Measurements from ENCODE around the gene SVOP. TPM values are rescaled to one million over a fixed set of nuclear protein-coding genes. Genes with fewer than 3 reads are reported as not detected.
"Not testable (repeated sequence)": the region's sequence is repeated elsewhere in the genome, so short reads cannot be mapped to it uniquely, and the experiment has no call there.

Gene SVOP
- total and polyA plus RNA-seq, 5 donors: 0.03 to 0.45 (median 0.20) TPM

GRCh38 chr12:108881953-108882352 is 138.9 kb downstream of the SVOP start:
- intact Hi-C loops (cut with DNase I): no loop called here
- Histone ChIP-seq H3K27ac (ENCODE audit: low read length) (no peak overlapping the region), H3K4me1 (ENCODE audit: control insufficient read depth, insufficient read depth, low read length) (no peaks in the 10 kb centered on the region), H3K4me3 (ENCODE audit: low read length) (no peak overlapping the region), H3K9me3 (ENCODE audit: control insufficient read depth, low read length) (no peaks in the 10 kb centered on the region), H3K27me3 (ENCODE audit: control insufficient read depth, insufficient read depth) (no peaks in the 10 kb centered on the region)
- ATAC-seq (no peak), DNase-seq (no peak)
- 85% methylated on average over 3 of the region's 3 CpGs for WGBS

GRCh38 chr12:108879615-108880254 is 141.1 kb downstream of the SVOP start, which contains the start of gene DAO:
Gene DAO, plus strand, starts transcription at chr12:108880092. Its CDS starts 4,915 bp downstream, at chr12:108885007.
- Histone ChIP-seq H3K4me3 (ENCODE audit: low read length) (no peak within 1 kb of the TSS), H3K4me1 (ENCODE audit: control insufficient read depth, insufficient read depth, low read length) (no peaks in the 10 kb centered on the region), H3K9me3 (ENCODE audit: control insufficient read depth, low read length) (no peaks in the 10 kb centered on the region), H3K27ac (ENCODE audit: low read length) (no peak within 1 kb of the TSS), H3K27me3 (ENCODE audit: control insufficient read depth, insufficient read depth) (no peaks in the 10 kb centered on the region)
- whole genome bisulfite sequencing: 51% methylated on average over 16 of the region's 16 CpGs
- intact Hi-C loops (cut with DNase I): no loop called here
- ATAC-seq: peak in 1 of 2 donors; percentile 48
- DNase-seq: no peak

GRCh38 chr12:108876550-108876949 is 144.3 kb downstream of the SVOP start:
- ATAC-seq (no peak), DNase-seq (no peak)
- no peaks in the 10 kb centered on the region for H3K9me3 ChIP-seq (ENCODE audit: control insufficient read depth, low read length)
- H3K4me3 ChIP-seq (ENCODE audit: low read length): no peak overlapping the region
- H3K27me3 ChIP-seq (ENCODE audit: control insufficient read depth, insufficient read depth): no peaks in the 10 kb centered on the region
- H3K27ac ChIP-seq (ENCODE audit: low read length): no peak overlapping the region
- 91% methylated on average over 3 of the region's 3 CpGs for WGBS
- intact Hi-C loops (cut with DNase I): no loop called here
- no peaks in the 10 kb centered on the region for H3K4me1 ChIP-seq (ENCODE audit: control insufficient read depth, insufficient read depth, low read length)

GRCh38 chr12:108875682-108876361 is 145.0 kb downstream of the SVOP start:
- 82% methylated on average over 3 of the region's 3 CpGs for WGBS
- Histone ChIP-seq H3K4me1 (ENCODE audit: control insufficient read depth, insufficient read depth, low read length) (no peaks in the 10 kb centered on the region), H3K27ac (ENCODE audit: low read length) (no peak overlapping the region), H3K27me3 (ENCODE audit: control insufficient read depth, insufficient read depth) (no peaks in the 10 kb centered on the region), H3K9me3 (ENCODE audit: control insufficient read depth, low read length) (no peaks in the 10 kb centered on the region), H3K4me3 (ENCODE audit: low read length) (no peak overlapping the region)
- no peak for ATAC-seq
- no peak for DNase-seq
- intact Hi-C loops (cut with DNase I): no loop called here

GRCh38 chr12:108875280-108875679 is 145.6 kb downstream of the SVOP start:
- 31% methylated on average over 1 of the region's 1 CpG for WGBS
- ATAC-seq (no peak), DNase-seq (no peak)
- Histone ChIP-seq H3K4me1 (ENCODE audit: control insufficient read depth, insufficient read depth, low read length) (no peaks in the 10 kb centered on the region), H3K27me3 (ENCODE audit: control insufficient read depth, insufficient read depth) (no peaks in the 10 kb centered on the region), H3K4me3 (ENCODE audit: low read length) (no peak overlapping the region), H3K9me3 (ENCODE audit: control insufficient read depth, low read length) (no peaks in the 10 kb centered on the region), H3K27ac (ENCODE audit: low read length) (no peak overlapping the region)
- intact Hi-C loops (cut with DNase I): no loop called here

- intact Hi-C loops (cut with DNase I): no loop called here
- Histone ChIP-seq H3K27ac (ENCODE audit: low read length) (no peak overlapping the region), H3K4me3 (ENCODE audit: low read length) (no peak overlapping the region), H3K9me3 (ENCODE audit: control insufficient read depth, low read length) (no peaks in the 10 kb centered on the region), H3K4me1 (ENCODE audit: control insufficient read depth, insufficient read depth, low read length) (no peaks in the 10 kb centered on the region), H3K27me3 (ENCODE audit: control insufficient read depth, insufficient read depth) (no peaks in the 10 kb centered on the region)
- DNase-seq (no peak), ATAC-seq (no peak)
- 92% methylated on average over 4 of the region's 4 CpGs for WGBS
Observed at GRCh38 chr12:108868781-108869180, 152.1 kb downstream of the SVOP start.

- intact Hi-C loops (cut with DNase I); H3K27ac ChIP-seq (ENCODE audit: low read length); ATAC-seq; H3K4me1 ChIP-seq (ENCODE audit: control insufficient read depth, insufficient read depth, low read length); DNase-seq; H3K27me3 ChIP-seq (ENCODE audit: control insufficient read depth, insufficient read depth); H3K9me3 ChIP-seq (ENCODE audit: control insufficient read depth, low read length); H3K4me3 ChIP-seq (ENCODE audit: low read length): not testable (repeated sequence)
- WGBS: 92% methylated on average over 10 of the region's 10 CpGs
Observed at GRCh38 chr12:108866083-108866482, 154.8 kb downstream of the SVOP start.

- H3K9me3 ChIP-seq (ENCODE audit: control insufficient read depth, low read length): no peaks in the 10 kb centered on the region
- no peaks in the 10 kb centered on the region for H3K27me3 ChIP-seq (ENCODE audit: control insufficient read depth, insufficient read depth)
- intact Hi-C loops (cut with DNase I): no loop called here
- no peak overlapping the region for H3K4me3 ChIP-seq (ENCODE audit: low read length)
- no peak overlapping the region for H3K27ac ChIP-seq (ENCODE audit: low read length)
- H3K4me1 ChIP-seq (ENCODE audit: control insufficient read depth, insufficient read depth, low read length): no peaks in the 10 kb centered on the region
- 98% methylated on average over 4 of the region's 4 CpGs for WGBS
- no peak for ATAC-seq
- DNase-seq: no peak
Observed at GRCh38 chr12:108865169-108865568, 155.7 kb downstream of the SVOP start.

- Histone ChIP-seq H3K4me3 (ENCODE audit: low read length) (no peak overlapping the region), H3K27ac (ENCODE audit: low read length) (no peak overlapping the region), H3K4me1 (ENCODE audit: control insufficient read depth, insufficient read depth, low read length) (peaks cover 5% of the 10 kb centered on the region), H3K9me3 (ENCODE audit: control insufficient read depth, low read length) (no peaks in the 10 kb centered on the region), H3K27me3 (ENCODE audit: control insufficient read depth, insufficient read depth) (no peaks in the 10 kb centered on the region)
- intact Hi-C loops (cut with DNase I): no loop called here
- no peak for DNase-seq
- 95% methylated on average over 3 of the region's 3 CpGs for WGBS
- no peak for ATAC-seq
Observed at GRCh38 chr12:108862588-108862959, 158.3 kb downstream of the SVOP start.

- no peak overlapping the region for H3K4me3 ChIP-seq (ENCODE audit: low read length)
- no peaks in the 10 kb centered on the region for H3K27me3 ChIP-seq (ENCODE audit: control insufficient read depth, insufficient read depth)
- intact Hi-C loops (cut with DNase I): no loop called here
- 76% methylated on average over 6 of the region's 6 CpGs for WGBS
- no peak overlapping the region for H3K27ac ChIP-seq (ENCODE audit: low read length)
- DNase-seq (peak in 1 of 3 donors; percentile 68), ATAC-seq (no peak)
- H3K4me1 ChIP-seq (ENCODE audit: control insufficient read depth, insufficient read depth, low read length): peaks cover 5% of the 10 kb centered on the region
- no peaks in the 10 kb centered on the region for H3K9me3 ChIP-seq (ENCODE audit: control insufficient read depth, low read length)
Observed at GRCh38 chr12:108861878-108862587, 158.8 kb downstream of the SVOP start.

GRCh38 chr12:108860443-108860842 is 160.4 kb downstream of the SVOP start:
- intact Hi-C loops (cut with DNase I): no loop called here

More at GRCh38 chr12:108860443-108860842, 160.4 kb downstream of the SVOP start:
- DNase-seq: no peak
- H3K4me3 ChIP-seq (ENCODE audit: low read length): no peak overlapping the region
- H3K27me3 ChIP-seq (ENCODE audit: control insufficient read depth, insufficient read depth): no peaks in the 10 kb centered on the region
- no peak for ATAC-seq
- 74% methylated on average over 6 of the region's 6 CpGs for WGBS
- no peak overlapping the region for H3K27ac ChIP-seq (ENCODE audit: low read length)
- peaks cover 12% of the 10 kb centered on the region for H3K4me1 ChIP-seq (ENCODE audit: control insufficient read depth, insufficient read depth, low read length)
- no peaks in the 10 kb centered on the region for H3K9me3 ChIP-seq (ENCODE audit: control insufficient read depth, low read length)

All from right cardiac atrium (tissue), 5 donors.